NAMALWA (cell line): Measurements from ENCODE around the gene SPATA16.
"Not testable (repeated sequence)": the region's sequence is repeated elsewhere in the genome, so short reads cannot be mapped to it uniquely, and the experiment has no call there.

Experiments used
- DNase-seq: peaks from one replicate; pipeline ENCODE4 v3.0.0-alpha.2; 2015; ENCODE audit warnings: low spot score

The SPATA16 gene

DNA sequence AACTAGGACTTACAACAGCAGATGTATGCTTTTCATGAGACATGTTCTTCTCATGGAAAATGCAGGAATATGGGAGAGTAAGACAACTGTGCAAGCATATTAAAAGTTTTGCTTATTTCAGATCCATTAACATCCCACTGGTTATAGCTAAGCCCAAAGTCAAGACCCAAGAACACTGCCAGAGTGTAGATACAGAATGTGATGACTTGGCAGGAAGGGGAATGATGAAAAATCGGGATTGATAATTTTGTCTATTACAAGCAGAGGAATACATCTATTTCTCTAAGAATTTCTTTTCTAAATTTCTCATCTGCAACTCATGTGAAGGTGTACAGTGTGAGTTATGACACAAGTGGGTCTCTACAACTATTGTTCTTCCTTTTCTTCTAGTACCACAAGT lies 76.4 kb downstream of the SPATA16 start:
- DNase-seq: no peak

DNA sequence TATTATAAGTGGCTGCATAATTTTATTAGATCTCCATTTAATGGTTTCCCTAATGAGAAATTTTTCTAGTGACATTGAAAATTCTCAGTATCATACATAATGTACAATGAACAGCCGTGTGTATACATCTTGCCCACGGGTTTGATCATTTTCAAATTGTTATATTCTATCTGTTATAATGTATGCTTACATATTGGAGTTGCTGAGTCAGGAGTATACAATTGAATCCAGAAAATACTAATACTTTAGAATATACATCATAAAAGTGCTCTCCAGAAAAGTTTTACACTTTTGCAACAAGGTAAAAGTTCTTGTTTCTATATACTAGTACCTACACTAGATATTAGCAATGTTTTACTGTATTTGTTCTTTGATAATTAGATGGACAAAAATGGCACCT lies 82.8 kb downstream of the SPATA16 start:
- no peak for DNase-seq

DNA sequence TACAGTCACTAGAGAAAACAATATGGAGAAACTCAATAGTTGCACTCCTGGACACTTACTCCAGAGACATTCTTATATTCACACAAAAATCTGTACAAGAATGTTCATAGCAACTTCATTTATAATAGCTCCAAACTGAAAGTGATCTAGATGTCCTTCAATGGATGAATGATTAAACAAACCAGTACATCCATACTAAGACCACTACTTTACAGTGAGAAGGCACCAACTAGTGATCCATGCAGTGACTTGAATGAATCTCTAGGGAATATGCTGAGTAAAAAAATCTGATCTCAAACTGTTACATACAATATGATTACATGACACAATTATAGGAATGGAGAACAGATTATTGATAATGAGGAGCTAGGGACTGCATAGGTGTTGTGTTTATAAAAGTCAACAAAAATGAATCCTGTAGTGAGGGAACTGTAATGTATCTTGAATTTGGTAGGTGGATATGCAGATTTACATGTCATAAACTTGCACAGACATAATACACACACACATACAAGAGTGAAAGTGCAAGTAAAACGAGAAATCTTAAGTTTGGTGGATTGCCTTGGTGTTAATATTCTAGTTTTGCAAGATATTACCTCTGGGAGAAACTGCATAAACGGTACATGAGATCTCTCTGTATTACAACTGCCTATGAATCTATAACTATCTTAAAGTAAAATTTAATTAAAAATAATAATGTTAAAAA lies 85.7 kb downstream of the SPATA16 start:
- peak; percentile 4 for DNase-seq

DNA sequence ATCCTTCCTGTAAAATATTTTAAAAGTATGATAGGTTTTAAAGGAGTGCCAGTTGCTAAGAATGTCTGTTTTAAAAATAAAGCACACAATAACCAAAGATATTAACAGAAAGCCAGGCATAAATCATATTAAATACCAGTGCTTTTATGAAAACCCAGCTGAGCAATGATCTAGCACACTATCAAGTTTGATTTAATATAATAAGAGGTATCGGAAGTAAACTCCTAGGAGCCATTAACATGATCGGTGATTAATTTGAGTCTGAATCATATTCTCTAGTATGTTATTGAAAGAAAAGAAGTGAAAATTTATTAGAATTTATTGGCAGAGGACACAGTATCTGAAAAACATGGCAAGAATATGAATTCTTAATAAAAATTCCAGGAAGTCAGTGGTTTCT lies 91.7 kb downstream of the SPATA16 start:
- DNase-seq: no peak

DNA sequence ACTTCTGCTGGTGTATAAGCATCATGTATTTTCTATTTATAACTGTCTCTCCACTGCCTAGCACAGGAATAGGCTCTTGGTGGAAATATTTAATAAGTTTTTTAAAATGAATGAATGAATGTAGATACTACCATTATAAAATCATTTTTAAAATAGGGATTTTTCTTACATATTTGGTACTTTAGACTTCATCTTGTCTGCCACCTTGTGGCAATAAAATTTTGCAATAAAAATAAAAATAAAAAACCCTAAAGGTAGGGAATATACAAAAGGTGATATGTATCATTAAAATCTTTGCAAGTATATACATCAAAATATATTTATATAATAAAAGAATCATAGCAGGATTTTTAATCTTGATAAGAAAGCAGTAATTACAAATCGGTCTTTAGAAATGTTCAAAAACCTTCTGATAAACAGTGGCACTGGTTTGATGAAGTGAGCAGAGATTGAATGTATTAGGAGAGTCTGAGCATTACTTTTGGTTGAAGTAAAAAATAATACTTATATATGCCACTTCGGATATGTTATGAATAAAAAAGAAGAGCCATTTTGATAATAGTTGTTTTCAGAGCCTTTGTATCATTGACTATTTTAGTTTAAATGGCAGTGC lies 95.2 kb downstream of the SPATA16 start:
- DNase-seq: peak; percentile 36

DNA sequence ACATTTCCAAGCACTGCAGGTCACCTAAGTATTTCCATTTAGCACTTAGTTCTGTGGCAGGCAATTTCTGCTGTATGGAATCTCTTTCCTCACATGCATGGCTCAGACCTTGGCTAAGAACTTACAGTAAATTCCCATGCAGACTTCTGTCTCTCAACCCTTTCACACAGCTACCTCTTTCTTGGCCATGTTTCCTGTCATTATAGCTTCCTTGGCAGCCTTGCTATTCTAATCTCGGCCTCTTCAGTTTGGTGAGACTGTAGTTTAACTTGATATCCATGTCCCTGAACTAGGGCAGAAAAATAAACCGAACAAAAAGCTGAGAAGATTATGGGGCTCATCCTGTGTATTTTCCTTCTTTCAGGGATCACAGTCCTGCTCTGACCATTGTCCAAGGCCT lies 96.0 kb downstream of the SPATA16 start:
- DNase-seq: no peak

DNA sequence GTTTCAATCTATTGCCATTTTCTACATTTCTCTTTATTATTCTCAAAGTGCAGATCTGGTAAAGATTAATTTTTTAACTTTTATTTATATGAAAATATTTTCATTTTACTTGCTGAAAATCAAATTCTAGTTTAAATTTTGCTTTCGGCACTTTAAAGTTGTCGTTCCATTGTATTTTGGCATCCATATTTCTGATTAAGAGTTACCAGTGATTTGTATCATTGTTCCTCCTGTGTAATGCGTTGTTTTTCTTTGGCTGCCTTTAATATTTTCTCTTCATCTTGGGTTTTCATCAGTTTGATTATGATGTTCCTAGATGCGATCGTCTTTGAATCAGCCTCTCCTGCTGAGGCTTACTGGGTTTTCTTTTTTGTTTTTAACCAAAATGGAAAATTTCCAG lies 97.3 kb downstream of the SPATA16 start:
- DNase-seq: no peak

DNA sequence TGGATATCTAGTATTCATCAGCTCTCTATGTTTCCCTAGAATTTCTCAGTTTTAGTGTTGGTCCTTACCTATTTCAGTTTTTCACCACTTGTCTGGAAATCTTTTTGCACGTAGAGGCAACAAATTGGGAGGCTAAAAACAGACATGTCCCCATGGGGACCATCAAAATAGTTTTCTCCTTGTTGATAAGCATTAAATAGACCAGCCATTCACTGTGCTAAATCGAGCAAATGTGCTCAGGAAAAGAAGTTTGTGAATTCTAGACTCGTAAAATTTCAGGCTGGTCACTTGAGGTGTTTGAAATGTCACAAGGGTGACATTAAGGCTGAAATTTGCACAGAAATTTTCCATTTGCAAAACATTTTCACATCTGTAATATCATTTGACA lies 102.6 kb downstream of the SPATA16 start:
- DNase-seq: no peak

DNA sequence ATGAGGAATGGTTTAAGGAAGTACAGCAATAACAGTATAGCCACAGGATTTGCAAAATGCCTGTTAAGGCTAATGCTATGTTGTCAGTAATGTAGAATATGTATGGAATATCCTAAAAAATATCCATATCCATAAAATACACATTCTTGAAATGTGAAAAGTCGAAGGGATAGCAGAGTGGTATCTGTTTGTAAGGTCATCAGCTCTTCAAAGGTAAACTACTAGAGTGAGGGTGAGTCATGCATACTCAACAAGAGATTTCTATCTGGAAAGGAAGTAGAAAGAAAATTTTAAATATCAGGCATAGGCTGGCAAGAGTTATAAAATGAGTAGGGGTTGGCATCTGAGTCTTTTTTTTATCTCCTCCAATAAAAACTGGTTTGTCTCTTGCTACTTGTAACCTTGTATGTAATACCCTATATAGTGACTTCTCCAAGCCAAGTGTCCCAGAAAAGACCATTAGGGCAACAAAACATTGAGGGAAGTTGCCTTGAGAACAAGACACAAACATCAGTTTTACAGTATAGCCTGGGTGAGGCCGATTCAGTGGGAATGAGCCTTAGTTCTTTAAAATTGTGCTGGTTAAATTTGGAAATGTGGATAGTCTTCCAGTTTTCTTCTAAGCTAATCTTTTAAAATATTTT lies 103.1 kb downstream of the SPATA16 start:
- no peak for DNase-seq

DNA sequence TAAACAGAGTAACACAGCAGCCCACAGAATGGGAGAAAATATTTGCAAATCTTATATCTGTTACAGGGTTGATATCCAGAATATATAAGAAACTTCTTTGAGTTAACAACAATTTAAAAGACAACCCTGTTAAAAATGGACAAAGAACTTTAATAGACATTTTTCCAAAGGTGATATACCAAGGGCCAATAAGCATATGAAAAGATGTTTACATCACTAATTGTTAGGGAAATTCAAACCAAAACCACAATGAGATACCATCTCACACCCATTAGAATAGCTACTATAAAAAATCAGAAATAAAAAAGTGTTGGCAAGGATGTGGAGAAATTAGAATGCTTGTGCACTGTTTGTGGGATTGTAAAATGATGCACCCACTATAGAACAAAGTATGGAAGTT lies 110.8 kb downstream of the SPATA16 start:
- no peak for DNase-seq

DNA sequence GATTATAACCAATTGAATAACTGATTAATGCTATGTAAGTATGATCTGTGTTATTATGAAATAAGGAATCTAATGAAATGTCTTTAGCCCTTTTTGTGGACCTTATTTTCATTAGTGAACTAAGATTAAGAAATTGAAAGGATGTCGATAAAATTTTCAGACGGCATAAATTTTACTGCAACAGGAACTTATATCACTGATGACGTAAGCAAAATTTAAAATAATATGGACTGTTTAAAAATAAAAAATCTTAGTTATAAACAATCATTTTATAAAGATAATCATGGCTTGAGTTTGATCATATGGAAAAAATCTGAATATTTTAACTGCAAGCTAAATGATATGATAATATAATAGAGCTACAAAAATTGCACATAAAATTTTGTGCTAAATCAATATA lies 112.7 kb downstream of the SPATA16 start:
- no peak for DNase-seq

DNA sequence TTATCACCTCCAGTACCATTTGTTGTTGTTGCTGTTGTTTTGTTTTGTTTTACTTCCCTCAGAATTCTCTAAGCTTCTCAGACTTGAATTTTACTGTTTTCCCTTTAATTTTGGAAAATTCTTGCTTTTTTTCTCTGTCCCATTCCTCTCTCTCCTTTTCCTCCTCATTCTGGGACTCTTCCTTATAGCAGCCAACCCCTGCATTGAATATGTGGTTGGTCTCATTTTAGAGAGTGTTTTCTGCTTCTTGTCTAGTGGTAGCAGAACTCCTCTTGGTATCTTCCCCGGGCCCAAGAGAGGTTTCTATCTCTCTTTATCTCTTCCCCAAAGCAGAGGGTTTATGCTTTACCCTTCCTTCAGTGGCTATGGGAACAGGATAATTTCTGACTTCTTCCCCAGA lies 113.6 kb downstream of the SPATA16 start:
- DNase-seq: no peak

DNA sequence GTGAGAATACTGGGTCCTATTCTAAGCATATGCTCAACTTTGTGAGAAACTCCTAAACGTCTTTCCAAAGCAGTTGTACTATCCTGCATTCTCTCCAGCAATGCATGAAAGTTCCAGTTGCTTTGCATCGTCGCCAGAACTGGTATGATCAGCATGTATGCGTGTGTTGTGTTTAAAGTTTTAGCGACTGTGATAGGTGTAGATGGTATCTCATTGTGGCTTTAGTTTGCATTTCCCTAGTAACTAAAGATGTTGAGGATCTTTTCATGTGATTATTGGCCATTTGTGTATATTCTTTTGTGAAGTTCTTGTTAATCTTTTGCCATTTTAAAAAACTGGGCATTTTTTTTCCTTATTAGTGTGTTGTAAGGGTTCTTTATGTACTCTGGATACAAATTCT lies 115.1 kb downstream of the SPATA16 start:
- no peak for DNase-seq

DNA sequence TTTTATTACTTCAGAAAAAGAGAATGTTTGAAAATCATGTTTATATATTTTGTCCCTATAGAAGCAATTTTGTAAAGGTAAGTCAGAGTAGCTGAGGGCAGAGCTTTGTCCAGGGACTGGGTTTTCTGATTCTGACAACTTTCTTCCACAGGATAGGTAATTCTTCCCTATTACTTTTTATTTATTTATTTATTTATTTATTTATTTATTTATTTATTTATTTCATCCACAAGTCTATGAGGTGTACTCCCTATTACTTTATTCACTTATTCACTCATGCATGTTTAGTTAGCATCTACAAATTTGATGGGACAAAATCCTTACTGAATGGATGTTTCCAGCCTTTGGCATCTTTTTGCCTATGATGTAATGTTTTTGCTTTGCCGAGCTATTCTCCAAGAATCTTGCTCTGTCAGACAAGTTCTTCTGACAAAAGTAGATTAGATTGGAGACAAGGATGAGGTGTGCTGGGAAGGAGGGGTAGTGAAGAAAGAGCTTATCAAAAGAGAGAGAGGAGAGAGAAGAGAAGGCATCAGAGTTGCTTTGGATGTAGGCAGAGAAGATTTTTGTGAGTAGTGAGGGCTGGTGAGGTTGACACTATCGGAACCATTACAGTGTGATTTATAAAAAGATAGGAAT lies 119.4 kb downstream of the SPATA16 start:
- DNase-seq: no peak

DNA sequence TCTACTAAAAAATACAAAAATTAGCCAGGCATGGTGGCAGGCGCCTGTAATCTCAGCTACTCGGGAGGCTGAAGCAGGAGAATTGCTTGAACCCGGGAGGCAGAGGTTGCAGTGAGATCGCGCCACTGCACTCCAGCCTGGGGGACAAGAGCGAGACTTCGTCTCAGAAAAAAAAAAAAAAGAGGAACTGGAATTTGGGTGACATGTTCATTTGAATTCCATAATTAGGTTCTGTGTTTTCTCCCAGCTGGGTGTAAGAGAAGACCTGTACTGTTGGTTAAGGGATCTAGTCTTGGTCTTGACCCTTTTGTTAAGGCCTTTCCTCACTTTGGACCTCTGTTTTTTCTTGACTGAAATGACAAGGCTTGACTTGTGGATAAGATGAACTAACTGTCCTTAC lies 120.9 kb downstream of the SPATA16 start:
- DNase-seq: not testable (repeated sequence)

DNA sequence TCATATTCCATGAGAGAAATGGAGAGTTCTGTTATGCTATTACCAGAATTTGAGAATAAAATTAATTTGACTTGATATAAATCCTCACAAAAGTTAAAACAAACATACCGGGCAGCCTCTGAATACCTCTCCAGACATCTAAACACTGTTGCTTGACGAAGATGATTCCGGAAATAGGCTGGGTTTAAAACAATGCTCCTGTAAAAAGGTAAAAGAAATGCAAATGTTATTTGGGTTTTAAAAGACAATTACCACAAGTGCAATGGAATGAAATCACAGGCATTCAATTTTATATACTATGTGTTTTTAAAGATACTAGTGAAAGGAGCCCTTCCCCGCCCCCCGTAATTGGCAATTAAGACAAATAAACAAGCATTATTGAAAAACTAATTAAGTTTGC lies 121.7 kb downstream of the SPATA16 start:
- DNase-seq: no peak

DNA sequence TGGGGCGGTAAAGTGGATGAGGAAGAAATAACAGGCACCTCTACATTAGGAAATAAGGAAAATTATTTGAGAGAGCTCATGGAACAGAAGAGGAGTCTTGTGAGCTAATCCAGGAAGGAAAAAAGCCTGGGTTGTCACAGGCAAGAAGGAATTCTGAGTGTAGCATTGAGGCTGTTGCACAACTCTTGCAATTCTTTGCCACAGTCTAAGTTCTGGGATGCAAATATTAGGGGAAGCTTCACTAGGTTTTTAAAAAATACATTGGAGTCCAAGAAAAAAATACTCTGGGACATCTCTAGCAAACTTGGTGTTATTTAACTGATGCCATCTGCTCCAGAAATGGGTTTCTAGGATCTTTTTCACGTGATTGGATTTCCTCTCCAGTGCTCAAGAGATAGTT lies 122.3 kb downstream of the SPATA16 start:
- DNase-seq: no peak

DNA sequence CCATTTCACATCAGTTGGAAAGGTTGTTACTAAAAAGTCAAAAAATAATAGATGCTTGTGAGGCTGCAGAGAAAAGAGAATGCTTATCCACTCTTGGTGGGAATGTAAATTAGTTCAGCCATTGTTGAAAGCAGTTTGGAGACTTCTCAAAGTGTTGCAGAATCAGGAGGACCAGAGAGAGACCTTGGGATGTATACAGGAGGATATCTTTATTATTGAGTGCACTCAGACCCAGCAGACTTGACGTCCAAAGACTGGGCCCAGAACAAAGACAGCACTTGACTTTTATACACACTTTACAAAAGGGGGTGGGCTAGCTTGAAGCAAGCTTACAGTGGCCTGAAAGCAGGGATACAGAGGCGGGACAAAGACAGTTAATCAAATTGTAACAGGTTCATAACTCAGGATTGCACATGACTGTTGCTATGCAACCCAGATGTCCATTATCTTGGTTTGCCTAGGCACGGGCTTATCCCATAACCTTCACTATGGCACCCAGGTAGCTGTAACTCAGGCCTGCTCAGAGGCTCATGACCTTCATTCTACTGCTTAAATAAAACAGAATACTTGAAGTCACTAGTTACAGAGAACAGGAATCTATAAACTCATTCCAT lies 127.7 kb downstream of the SPATA16 start:
- no peak for DNase-seq

DNA sequence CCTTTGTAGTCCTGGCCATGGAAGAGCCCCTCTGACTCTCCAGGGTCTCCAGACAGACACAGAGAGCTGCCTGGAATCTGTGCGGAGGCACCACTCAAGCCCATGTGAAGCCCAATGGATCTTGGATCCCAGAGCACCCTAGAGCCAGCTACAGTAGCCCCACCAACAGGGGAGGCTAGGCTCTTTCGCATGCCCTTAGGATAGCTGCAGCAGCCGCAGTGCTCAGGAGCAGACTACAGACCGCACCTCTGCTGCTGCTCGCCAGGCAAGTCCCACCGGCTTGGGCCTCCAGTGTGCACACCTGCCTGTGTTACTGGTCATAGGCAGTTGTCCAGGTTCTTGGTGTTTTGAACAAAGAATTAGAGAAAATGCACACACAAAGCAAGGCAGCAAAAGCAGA lies 131.6 kb downstream of the SPATA16 start:
- DNase-seq: no peak

DNA sequence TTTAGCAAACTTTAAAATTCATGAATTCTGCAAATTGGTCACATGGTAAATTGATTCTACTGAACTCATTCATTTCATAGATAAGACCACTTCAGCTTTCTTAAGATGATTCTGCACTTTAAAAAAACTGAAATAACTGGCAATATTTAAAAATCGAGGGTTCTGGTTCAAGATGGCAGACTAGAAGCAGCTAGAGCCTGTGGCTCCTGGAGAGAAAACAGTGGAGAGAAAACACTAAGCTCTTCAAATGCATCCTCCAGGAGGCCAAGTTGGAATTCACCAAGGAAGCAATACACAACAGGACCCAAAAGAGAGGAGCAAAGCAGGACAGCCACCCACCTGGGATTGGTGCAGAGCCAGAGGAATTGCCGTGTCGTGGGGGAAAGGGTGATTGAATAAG lies 132.1 kb downstream of the SPATA16 start:
- no peak for DNase-seq

DNA sequence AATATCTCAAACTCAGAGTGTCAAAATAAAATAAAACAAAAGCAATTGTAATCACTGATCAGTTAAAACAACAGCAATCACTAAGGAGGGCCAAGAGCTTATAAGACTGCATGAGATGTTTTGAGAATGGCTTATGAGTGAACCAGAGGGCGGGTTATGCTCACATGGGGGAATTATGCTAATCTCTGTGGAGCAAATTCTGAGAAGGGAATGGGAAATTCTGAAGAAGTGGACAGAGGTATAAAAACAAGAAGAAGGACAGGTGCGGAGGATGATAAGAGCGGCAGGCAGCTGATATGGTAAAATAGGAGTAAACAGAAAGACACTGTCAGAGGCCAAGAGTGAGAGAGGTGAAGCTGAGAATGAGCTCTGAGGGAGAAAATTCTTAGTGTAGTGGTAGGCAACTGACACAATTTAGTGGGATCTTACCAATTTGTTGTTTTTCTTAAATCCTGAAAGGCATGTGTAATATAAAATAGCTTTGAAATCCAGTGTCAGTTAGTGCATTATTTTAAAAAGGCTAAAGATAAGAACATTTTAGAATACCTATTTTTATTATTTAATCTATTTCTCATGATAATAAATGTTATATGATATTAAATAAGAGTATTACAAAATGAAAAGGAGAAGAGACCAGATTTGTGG lies 133.8 kb downstream of the SPATA16 start:
- DNase-seq: no peak

DNA sequence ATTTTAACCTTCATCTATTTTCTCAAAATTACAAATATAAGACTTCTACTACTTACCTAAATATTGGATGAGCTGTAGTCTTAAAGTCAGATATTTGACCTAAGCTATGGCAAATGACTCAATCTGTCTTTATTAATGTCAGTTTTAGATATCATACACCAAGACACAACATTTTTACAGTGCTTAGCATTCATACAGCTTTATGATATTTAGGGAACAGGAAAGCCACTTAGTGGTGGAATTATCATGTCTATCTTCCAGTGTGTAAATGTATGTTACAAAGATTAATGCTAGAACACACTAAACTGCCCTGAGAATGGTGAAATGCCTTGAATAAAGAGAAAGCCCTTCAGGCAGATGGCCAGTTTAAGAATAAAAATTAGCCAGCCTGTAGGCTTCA lies 135.0 kb downstream of the SPATA16 start:
- no peak for DNase-seq
